NCI-H524 treated with DMSO at 0.1 percent for 48 hours (cell line): ENCODE measurements around the gene FCHSD2.
"Not testable (repeated sequence)": the region's sequence is repeated elsewhere in the genome, so short reads cannot be mapped to it uniquely, and the experiment has no call there.

Experiments
- DNase-seq: peaks from one replicate; lab custom pipeline; 2025; lab: John Stamatoyannopoulos, UW

The FCHSD2 gene

GRCh38 chr11:73011126-73011817 is 130.8 kb downstream of the FCHSD2 start:
- no peak for DNase-seq

GRCh38 chr11:73009972-73010371 is 132.1 kb downstream of the FCHSD2 start:
- DNase-seq = no peak

GRCh38 chr11:73004088-73004487 is 138.0 kb downstream of the FCHSD2 start:
- no peak for DNase-seq

- DNase-seq = no peak
Observed at GRCh38 chr11:73003088-73003487, 139.0 kb downstream of the FCHSD2 start.

GRCh38 chr11:73002214-73002613 is 139.9 kb downstream of the FCHSD2 start:
- no peak for DNase-seq

- DNase-seq = no peak
Observed at GRCh38 chr11:73001615-73002014, 140.5 kb downstream of the FCHSD2 start.

DNA sequence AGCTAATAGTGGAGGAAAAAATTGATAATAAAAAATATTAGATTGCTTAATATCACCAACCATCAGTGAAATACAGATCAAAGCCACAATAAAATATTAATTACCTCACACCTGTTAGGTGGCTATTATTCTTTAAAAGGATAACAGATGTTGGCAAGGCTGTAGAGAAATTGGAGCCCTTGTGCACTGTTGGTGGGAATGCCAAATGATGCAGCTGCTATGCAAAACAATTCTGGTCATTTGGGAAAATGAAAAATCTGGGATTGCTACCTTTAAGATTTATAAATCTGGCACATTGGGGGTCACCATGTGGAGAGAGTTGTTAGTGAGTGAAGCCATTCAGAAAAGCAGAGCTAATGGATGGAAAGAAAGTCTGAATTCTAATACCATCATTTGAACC is 143.4 kb downstream of the FCHSD2 start:
- DNase-seq = peak; percentile 31

DNA sequence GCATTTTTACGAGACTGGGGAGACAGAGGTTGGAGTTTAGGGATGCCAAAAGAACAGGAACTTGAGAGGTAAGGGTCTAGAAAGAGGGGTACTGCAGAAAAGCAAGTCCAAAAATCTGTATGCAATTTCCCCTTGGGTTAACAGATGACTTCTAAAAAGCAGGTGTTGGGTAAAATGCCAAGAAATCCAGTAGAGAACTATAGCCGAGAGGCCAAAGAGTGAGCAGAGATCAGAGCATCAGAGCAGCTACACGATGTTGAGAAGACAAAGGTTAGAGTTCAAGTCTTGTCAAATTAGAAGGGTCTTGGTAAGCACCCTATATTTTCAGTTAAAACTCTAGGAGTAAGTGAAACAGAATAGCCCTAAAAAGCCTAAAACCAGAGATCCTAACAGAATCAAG is 145.2 kb downstream of the FCHSD2 start:
- no peak for DNase-seq

GRCh38 chr11:72989727-72990126 is 152.4 kb downstream of the FCHSD2 start:
- DNase-seq = no peak

- DNase-seq = no peak
Observed at GRCh38 chr11:72988821-72989220, 153.3 kb downstream of the FCHSD2 start.

DNA sequence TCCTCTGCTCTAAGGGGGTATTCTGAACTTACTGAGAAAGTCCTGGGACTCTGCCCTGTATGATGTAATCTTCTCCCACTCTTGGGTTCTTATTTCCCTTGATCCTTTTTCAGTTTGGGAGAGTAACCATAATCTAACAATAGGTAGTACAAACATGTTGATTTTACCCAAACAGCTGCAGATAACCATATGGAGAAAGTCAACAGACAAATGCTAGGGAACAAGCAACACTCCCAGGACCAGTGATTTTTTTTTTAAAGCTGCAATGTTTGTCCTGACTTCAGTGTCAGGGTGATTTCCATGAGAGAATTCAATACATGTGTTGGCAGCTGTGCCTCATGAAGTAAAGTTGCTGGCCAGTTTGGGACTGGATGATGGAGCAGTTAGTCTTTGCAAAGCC is 156.5 kb downstream of the FCHSD2 start:
- DNase-seq = no peak

GRCh38 chr11:72984453-72985077 is 157.6 kb downstream of the FCHSD2 start:
- DNase-seq = no peak

DNA sequence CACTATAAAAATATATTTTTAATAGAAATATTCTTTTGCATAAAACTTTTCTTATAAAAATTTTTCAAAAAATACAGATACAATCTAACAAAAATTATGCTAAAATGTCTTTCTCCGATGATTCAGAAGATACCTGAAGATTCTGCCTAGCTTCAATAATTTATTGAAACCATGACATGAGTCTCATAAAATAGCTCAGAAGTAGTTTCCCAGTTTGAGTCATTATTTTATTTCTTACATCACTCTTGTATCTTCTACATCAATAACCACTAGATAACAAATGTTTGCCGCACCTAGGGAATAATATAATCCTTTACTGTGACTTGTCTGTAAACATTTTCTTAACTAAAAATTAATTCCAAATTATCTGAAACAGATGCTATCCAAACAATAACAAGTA is 158.6 kb downstream of the FCHSD2 start:
- no peak for DNase-seq

DNA sequence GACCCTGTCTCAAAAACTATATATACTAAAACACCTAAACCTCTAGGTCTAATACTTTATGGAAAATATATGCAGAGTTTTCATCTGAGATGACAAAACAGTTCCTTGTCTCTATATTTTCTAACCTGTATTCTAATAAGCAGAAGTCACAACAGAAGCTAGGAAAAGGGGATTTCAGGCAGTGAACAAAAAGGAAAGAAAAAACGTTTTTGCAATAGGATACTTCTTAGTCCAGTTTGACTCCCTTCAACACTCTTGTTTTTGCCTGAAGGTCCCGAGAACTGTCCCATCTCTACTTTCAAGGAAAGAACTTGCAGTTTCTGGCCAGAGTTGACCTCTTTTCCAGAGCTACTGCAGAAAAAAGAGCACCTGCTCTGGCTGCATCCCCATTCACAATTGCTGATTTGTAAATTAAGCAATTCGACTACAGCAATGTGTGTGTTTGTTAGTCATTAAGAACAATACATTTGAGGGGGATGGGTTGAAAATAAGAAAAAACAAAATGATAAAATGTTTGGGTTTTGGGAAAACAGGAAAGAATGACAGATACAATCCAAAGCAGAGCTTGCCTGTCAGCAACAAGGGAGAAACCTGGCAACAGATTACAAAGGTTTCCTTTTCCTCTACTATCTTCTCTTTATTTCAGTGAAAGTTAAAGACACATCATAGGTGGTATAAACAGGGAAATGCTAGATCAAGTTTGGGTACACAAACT is 160.0 kb downstream of the FCHSD2 start:
- DNase-seq = no peak

GRCh38 chr11:72981080-72981479 is 161.0 kb downstream of the FCHSD2 start:
- DNase-seq = no peak

GRCh38 chr11:72977782-72978181 is 164.3 kb downstream of the FCHSD2 start:
- not testable (repeated sequence) for DNase-seq

DNA sequence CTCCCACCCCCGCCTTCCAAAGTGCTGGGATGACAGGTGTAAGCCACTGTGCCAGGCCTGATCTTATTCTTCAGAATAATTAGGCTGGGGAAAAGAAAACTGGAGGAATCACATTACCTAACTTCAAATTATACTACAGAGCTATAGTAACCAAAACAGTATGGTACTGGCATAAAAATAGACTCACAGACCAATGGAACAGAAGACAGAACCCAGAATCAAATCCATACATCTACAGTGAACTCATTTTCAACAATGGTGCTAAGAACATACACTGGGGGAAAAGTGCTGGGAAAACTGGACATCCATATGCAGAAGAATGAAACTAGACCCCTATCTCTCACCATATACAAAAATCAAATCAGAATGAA is 165.6 kb downstream of the FCHSD2 start:
- not testable (repeated sequence) for DNase-seq

GRCh38 chr11:72975778-72976521 is 166.2 kb downstream of the FCHSD2 start:
- no peak for DNase-seq

- DNase-seq = no peak
Observed at GRCh38 chr11:72974487-72975205, 167.5 kb downstream of the FCHSD2 start.

- no peak for DNase-seq
Observed at GRCh38 chr11:72972496-72973128, 169.5 kb downstream of the FCHSD2 start.

DNA sequence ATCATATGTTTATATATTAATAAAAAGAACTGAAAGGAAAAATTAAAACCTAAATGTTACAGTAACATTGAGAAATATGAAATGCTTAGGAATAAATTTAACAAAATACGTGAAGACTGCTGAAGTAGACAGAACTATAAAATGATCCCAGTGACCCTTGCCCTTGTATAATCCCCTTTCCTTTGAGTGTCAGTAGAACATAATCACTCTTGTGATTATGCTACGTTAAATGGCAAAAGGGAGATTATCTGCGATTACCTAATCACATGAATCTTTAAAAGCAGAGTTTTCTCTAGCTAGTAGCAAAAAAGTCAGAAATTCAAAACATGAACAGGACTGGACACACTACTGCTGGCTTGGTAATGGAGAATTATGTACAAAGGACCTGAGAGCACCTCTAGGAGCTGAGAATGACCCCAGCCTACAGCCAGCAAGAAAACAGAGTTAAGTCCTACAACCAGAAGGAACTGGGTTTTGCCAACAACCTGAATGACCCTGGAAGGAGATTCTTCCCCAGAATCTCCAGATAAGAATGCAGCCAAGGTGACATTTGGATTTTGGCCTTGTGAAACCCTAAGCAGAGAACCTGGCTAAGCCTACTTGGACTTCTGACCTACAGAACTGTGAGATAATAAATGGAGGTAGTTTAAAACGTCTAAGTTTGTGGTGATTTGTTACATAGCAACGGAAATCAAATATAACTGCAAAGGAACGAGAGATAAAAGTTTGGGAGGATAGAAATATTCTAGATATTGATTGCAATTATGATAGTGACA is 170.7 kb downstream of the FCHSD2 start:
- no peak for DNase-seq
